ENCODE results near the gene HOXC4. TPM values are rescaled to one million over a fixed set of nuclear protein-coding genes. Genes with fewer than 3 reads are reported as not detected.

Gene HOXC4
- total and polyA plus RNA-seq, 2 of the 8 experiments (the other 6 are each of a cell fraction or from before 2014, with no cell fraction given), result not detected

DNA sequence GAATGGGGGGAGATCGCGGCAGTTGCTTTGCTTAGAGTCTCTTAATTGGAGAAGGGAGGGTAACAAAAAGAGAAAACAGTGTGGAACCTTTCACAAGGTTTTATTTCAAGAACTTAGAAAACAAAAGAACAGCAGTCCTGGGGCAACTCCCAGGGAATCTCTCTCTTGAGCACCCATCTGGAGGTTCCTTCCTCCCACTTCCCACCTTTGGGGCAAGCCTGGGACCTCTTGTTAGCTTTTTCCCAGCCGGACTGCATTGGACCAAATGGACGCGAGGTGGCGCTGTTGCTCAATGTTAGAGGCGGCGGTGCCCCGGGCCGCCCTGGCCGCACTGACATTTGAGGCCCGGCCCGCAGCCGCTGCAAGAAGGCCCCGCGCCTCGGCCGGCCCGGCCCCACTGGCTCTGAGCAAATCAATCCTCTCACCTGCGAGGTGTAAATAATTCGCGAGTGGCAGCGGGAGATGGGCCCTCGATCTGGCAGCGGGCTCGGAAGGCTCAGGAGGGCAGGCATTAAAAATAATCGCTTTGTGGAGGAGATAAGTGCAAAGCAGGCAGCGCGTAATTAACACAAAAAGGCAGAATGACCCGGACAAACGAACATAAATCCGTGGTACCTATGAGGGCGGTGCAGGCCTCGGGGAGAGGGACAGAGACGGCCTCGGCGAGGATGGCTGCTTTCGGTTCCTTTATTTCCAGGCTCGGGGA lies 47.6 kb upstream of the HOXC4 start (continued):
- no peak for TF ChIP-seq ZNF274 (IDR thresholded peaks at IDR 0.05; ENCODE audit: borderline replicate concordance, extremely low read depth, low read length)
- no peak for TF ChIP-seq SIN3A (conservative IDR thresholded peaks at IDR 0.05 in 1 of 2, IDR thresholded peaks at IDR 0.05 in 1 of 2; ENCODE audit: low read depth in 1 of 2, low read length in 2 of 2)

Measured in H1 (cell line).